ENCODE measurements around the gene RNASE8.

DNA sequence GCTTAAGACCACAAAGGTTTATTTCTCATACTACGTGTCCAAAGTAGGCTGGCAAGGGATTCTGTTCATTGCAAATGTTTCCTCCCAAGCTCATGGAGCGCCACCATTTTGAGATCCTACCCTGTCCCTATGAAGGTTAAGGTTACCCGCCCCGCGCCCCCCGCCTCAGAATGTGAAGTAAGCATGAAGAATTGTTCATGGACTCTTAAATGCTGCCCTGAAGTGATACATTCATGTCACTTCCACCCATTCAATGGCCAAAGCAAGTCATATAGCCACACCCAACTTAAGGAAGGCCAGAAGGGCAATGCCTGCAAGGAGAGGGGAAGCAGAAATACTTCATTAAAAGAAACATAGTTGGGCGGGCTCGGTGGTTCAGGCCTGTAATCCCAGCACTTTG lies 47.5 kb downstream of the RNASE8 start:
- no peak for TF ChIP-seq ZFX (IDR thresholded peaks at IDR 0.05)
- TF ChIP-seq, protein P1, sequence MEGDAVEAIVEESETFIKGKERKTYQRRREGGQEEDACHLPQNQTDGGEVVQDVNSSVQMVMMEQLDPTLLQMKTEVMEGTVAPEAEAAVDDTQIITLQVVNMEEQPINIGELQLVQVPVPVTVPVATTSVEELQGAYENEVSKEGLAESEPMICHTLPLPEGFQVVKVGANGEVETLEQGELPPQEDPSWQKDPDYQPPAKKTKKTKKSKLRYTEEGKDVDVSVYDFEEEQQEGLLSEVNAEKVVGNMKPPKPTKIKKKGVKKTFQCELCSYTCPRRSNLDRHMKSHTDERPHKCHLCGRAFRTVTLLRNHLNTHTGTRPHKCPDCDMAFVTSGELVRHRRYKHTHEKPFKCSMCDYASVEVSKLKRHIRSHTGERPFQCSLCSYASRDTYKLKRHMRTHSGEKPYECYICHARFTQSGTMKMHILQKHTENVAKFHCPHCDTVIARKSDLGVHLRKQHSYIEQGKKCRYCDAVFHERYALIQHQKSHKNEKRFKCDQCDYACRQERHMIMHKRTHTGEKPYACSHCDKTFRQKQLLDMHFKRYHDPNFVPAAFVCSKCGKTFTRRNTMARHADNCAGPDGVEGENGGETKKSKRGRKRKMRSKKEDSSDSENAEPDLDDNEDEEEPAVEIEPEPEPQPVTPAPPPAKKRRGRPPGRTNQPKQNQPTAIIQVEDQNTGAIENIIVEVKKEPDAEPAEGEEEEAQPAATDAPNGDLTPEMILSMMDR (conservative IDR thresholded peaks at IDR 0.05): no peak

Data from C4-2B (cell line).